SKM-1 (cell line): ENCODE measurements around the gene CLMN.

Experiments
- DNase-seq: peaks from one replicate; lab custom pipeline; 2025; ENCODE audit not compliant: unreplicated experiment; lab: John Stamatoyannopoulos, UW

CLMN gene

DNA sequence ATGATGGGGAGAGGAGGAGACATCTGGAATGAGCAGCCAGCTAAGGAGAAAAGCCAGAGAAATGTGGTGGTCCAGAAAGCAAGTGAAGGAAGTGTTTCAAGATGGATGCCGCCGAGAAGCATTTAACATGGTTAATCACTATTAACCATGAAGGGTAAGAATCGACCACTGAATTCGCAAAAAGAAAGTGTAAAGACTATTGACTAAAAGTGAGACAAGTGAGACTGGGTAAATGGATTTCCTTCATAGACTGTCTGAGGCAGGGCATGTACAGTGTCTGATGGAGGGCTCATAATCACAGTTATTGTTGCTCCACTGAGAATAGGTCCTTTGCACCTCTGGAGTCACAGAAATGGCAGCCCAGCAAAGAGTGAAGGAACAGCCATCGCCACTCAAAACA is 25.3 kb upstream of the CLMN start:
- no peak for DNase-seq

DNA sequence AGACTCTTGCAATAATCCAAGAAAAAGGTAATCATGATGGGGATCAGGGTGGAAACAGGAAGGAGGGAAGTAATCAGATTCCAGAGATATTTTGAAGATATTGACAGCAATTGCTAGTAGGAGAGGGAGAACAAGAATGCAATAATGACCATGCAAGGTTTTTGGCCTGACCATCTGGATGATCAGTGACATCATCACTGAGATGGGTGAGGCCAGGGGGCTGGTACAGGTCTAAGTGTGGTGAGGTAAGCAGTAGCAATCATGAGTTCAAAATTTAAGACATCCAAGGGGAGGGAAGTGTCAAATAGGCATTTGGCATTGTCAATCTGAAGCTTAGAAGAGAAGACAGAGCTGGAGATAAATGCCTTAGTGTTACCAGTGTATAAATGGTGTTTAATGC is 24.8 kb upstream of the CLMN start:
- DNase-seq: no peak

DNA sequence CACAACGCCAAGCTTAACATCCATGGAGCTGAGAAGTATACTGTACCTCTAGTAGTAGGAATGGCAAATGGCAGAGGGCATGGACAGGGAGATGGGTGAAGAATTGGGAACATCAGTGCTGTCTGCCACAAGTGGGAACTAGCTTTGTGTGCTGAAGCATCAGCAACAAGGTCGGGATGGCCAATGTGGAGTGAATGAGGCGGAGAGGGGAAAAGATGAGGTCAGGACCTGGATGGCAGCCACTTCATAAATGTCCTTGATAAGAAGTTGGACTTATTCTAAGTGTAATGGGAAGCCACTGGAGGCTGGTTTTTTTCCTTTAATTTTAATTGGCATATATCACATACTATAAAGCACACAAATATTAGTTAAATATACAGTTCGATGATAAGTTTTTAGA is 21.9 kb upstream of the CLMN start:
- DNase-seq: no peak

DNA sequence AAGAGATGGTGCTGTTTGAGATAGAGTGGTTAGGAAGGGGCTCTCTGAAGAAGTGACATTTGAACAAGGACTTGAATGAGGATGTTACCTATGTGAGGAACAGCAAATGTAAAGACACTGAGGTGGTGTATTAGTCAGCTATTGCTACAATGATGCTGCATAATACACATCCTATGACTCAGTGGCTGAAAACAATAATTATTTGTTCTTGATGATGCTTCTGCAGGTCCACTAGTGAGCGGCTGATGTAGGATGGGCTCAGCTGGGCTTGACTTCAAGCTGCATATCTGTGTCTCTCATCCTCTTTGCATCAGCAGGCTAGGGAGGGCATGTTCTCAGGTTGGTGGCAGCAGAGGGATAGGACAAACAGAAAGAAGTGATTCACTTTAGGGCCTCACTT is 21.4 kb upstream of the CLMN start:
- DNase-seq: no peak

DNA sequence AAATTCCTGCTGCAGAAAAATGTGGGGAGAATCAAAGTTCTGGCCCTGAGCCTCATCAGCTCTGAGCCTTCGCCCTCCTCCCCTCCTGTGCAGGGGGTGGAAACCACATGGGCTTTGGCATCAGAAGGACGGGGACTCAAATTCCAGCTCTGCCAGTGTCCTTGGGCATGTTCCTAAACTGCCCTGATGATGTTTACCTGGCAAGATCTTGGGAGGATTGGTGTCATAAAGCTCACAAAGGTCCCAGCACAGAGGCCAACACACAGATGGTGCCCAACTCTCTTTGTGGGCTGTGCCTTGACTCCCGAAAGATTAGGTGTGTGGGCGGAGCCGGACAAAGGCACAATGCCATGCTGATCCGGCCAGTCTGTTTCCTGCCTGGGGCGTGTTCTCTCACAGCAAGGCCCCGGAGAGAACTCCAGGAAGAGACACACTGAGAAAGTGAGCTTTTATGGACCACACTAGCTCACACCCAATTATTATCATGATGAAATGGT is 20.5 kb upstream of the CLMN start:
- DNase-seq: no peak

DNA sequence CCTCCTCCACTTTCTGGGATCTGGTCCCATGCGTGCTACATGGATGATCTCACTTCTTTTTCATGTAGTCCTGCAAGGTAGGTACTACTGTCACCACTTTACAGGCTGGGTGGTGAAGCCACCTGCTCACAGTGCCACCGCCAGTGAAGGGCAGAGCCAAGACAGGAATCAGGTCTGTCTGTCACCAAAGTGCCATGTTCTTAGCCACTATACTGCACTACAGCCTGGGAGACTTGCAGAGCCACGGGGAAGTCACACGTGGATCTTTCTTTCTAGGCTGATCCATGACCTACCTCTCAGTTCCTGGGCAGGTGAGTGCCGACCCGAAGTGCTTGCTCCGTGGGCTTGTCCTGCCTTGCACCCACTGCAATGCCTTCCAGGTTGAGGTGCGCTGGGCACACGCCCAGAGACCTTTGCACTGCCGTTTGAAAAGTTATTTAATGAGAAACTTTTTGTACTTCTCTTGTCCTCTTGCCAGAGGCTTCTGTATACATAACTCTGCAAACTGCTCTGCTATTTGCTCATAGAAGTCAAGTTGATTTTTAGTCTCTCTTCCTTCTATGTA is 19.7 kb upstream of the CLMN start:
- no peak for DNase-seq

DNA sequence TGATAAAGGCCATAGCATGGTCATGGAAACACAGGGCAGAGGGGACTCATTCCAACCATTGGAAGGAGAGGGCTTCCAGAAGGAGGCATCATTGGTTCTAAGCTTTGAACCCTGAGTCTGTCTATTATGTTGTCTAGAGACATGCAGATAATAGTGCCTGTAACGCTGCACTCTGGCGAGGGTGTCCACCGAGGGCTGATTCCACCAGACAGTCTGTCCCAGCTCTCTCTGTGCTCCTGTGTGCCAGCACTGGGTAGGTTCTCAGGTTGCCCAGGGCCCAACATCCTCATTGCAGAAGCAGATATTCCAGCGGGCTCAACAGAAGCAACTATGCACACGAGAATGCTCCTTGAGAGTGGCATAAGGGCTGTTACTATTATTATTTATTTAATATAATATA is 18.7 kb upstream of the CLMN start:
- DNase-seq: no peak

DNA sequence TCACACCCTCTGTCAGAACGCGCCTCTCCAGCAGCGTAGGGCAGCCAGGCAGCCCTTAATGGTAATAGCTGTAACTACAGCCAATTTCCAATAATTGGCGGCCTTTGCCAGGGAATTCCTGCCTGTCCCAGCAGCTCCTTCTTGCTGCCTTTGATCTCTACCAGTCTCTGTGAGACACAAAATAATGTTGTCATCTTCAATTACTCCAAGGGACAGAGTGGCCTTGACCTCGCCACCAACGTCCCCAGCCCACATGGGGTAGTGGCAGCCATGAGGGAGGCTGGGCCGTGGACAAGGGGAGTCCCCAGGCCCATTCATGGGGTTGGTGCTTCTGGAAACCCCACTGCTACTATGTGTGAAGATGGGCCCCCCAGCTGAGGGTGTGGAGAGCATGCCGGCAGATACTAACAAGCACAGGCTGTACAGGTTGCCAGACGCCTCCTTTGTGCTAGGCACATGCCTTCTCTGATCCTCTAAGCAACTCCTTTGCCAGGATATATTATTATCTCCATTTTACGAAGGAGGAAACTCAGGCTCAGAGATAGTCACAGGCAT is 17.4 kb upstream of the CLMN start:
- DNase-seq: no peak

DNA sequence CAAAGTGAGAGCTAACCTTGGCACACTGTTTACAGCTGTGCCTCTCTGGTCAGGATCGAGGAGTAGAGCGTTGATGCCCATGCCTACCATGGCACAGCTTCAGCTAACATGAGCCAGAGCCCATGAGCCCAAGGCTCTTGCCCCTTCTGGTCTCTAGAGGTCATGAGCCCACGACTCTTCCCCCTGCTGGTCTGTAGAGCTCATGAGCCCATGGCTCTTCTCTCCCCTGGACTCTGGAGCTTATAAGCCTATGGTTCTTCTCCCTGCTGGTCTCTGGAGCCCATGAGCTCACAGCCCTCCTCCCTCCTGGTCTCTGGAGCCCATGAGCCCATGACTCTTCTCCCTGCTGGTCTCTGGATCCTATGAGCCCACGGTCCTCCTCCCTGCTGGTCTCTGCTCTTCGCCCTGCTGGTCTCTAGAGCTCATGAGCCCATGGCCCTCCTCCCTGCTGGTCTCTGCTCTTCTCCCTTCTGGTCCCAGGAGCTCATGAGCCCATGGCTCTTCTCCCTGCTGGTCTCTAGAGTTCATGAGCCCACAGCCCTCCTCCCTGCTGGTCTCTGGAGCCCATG is 16.6 kb upstream of the CLMN start:
- DNase-seq: no peak

DNA sequence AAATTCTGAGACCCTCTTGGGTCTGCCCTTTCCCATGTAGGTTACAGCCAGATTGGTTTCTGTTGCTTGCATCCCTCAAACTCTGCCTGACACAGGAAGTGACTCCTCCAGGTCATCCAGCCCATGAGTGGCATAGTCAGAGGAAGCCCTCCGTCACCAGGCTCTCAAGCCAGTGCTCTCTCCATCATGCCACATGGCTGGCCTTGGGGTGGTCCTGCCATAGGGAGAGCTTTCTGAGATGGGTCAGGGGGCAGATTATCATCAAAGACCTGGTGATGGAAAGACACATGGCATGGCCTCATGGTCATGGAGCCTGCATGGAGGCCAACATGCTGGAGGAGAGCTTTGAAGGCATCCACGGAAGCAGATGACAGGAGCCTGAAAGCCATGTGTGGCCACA is 15.4 kb upstream of the CLMN start:
- no peak for DNase-seq

DNA sequence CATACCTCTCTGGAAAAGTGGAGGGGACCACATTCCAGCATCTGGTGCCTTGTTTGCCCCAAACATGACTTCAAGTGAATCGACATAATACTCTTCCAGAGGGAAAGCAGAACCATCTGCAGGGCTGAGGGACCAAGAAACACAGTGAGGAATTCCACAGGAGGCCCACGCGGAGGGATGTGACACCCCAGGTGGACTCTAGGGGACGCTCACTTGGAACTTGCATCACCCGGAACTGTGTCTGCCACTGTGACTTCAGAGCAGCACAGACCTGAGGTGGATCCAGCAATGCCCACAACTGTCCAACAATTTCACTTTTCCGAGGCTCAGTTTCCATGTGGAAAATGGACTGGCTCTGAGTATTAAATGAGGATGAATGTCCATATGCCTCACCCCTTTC is 14.3 kb upstream of the CLMN start:
- DNase-seq: no peak

DNA sequence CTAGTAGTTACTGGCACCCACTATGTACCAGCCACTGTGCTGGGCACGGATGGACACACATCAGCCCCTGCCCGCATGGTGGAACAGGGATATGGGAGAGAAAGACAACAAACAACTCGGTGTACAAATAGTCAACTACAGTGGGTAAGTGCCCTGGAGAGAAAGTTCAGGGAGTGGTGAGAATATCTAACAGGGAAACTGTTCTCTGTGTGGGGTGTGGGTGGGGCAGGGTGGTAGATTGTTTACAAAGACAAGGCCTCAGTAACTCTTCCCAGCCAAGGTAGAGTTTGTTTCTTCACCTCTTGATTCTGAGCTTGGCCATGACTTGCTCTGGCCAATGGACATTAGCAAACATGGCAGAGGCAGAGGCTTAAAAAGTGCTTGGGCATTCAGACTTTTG is 12.9 kb upstream of the CLMN start:
- no peak for DNase-seq

DNA sequence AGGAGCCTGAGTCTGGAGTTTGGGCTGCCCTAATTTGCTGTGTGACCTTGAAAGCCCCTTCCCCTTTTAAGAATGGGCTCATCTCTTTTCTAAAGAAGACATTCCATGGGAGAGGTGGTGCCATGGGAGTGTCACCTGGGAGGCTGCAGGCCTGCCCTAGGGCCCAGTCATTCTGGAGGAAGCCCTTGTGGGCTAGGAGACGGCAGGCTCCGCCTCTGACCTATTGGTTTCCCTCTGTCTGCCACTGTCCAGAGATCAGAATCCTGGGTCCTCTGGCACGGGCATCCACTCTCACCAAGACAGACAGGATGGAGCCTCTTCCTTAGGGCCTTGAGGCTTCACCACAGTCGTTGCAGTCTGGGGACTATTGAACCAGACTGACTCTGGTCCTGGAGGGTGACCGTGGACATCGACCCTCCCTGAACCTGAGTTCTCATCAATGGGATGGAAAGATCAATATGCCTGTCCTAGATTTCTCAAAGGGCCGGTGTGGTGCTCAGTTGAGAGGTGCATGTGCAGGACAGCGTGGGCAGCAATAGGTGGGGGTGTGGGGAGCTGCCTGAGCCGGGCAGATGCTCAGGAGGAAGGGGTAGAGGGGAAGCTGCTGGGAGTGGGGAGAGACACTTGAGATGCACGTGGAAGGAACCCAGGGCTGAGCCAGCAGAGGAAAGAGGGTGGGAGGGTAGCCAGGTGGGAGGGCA is 12.2 kb upstream of the CLMN start:
- no peak for DNase-seq

DNA sequence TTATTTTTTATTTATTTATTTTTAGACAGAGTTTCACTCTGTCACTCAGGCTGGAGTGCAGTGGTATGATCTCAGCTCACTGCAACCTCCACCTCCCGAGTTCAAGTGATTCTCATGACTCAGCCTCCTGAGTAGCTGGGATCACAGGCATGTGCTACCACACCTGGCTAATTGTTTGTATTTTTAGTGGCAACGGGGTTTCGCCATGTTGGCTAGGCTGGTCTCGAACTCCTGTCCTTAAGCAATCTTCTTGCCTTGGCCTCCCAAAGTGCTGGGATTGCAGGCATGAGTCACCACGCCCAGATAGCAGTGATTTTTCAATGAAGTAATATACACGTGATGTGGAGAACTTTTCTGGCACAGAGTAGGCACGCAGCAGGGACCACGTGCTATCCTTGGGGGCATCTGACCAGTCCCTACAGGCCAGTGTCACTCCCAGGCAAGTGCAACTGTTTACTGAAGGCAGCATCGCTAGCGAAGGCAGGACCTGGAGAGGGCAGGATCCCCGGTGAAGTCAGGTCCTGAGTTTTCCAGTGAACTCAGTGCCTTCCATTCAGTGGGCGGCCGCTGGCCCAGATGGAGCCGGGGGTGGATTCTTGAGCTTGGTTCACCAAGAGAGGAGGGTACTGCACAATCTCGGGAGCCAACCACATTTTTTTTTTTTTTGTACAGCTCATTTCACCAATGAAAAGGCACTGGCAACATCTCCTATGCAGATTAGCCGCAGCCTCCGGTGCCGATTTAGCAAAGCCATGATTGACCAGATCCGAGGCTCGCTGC is 11.1 kb upstream of the CLMN start:
- DNase-seq: no peak

DNA sequence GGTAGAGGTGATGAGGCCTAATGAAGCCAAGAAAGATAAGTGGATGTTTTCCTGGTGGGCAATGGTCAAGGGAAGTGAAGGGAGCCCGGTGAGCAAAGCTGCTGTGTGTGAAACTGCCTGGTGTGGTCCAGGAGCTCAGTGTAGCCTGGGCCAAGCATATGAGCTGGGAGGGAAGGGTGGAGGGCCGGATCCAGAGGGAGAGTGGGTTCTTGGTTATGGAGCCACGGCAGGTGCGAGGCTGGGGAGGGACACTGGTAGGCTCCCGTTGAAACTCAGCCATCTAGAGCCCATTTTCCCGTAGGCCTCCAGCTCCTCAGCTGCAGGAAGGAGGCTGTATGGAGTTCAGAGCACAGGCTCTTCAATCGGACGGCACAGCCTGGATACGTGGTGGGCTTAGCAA is 10.2 kb upstream of the CLMN start:
- no peak for DNase-seq

DNA sequence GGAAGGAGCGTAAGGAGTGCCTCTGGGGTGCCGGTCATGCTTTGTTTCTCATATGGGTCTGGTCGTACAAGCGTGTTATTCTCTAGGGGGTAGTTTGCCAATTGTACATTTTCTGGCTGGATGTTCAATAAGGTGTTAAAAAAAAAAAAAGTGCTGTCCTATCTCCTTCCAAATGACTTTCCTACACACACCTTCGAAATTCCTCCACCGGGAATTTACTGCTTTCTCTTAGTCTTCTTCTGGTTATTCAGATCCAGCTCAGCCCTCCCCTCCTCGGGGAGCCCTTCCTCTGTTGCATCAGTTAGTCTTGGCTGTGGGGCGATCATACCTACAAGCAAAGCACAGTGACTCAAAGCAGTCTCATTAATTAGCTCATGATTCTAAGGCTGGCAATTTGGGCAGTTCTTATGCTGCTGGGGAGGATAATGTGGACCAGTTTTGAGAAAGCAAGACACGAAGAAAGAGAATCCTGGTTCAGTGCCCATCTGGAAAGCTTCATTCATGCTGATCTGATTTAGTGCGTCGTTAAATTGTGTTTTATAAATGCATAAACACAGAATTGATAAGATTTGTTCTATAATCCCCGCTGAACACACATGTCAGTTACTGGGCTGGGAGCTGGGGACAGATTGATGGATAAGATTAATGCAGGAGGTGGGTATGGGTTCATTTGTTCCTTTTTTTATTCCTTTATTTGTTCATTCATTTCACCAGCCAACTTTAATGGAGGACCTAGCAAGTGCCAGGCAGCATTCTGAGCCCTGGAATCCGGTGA is 9.2 kb upstream of the CLMN start:
- DNase-seq: no peak

DNA sequence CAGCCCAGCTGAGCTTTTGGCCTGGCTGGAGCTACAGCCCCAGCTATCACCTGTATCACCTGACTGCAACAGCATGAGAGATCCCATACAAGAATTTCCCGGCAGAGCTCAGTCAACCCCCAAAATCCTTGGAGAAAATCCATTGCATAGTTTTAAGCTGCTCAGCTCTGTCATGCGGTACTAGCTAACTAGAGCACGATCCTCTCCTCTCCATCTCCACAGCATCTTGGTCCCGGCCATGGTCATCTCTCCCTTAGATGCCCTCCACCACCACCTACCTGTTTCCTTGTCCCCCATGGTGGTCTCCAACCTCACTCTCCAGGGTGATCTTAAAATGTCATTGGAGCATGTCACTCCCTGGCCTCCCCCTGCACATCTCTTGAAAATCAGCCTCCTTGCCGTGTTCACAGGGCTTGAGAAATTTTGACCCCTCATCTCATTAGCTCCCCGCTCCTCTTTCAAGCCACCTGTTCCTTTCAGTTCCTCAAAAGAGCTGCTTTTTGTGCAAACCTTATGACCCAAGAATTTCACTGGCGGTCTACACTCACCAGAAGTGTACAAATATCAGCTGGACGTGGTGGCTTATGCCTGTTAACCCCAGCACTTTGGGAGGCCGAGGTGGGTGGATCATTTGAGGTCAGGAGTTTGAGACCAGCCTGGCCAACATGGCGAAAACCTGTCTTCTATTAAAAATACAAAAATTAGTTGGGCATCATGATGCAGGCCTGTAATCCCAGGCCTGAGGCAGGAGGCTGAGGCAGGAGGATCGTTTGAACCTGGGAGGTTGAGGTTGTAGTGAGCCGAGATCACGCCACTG is 8.1 kb upstream of the CLMN start:
- DNase-seq: no peak

DNA sequence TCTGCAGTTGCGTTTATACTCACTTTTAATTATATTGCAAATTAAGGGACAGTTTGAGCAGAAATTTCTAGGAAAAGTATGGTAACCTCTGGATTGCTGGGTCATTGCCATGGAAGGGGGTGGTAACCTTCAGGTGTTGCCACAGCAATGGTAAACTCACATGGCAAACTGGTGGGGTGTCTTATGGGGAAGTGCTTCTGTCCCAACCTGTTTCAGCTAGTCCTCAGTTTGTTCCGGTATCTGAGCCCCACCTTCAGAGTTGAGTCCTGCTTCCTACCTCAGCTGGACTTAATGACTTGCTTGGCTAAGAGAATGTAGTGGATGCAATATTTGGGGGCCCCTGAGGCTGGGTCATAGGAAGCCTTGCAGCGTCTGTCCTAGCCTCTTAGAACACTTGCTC is 7.3 kb upstream of the CLMN start:
- no peak for DNase-seq

DNA sequence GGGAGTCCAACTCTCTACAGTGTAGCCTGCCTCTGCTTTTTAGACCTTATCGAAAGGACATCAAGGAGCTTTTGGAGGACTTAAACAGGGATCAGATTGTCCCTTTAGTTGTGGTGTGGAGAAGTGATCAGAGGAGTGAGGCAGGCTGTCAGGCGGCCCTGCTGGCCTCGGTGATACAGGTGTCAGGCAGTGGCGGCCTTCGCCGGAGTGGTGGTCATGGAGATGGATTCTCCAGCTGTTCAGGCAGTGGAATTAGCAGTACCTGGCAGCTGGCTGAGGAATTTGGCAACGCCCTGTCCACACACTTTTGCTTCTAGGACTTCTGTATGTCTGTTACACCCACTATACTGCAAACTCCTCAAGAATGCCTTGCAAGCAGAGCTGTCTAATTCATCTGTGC is 4.2 kb upstream of the CLMN start:
- DNase-seq: no peak

DNA sequence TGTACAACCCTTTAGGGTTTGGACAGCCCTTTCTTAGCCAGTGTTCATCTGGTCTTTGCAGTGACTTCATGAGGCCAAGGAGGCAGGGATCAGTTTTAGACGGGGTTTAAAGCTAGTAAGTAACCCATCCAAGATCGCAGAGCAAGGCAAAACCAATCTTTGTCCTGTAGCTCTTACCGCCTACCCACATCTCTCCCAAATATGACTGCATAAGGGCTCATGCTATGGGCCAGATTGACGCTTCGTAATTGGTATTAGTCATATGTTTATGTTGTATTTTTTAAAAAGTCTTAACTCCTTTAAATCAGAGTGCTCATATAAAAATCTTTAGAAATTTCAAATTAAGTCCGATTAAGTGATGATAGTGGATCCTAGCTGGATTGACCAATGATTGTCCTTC is 3.7 kb upstream of the CLMN start:
- no peak for DNase-seq
